Right lobe of liver (tissue), 6 donors: ENCODE measurements around the gene SUPT6H. TPM values are rescaled to one million over a fixed set of nuclear protein-coding genes. Genes with fewer than 3 reads are reported as not detected.

Source experiments
- ATAC-seq, 4 donors: fragments of 200-7000 bp; cut with Tn5 transposase; one replicate each; pipeline ENCODE4 v1.9.1; 2020; ENCODE audit warnings: mild to moderate bottlenecking in 4 of 4, moderate library complexity in 4 of 4
- DNase-seq, 3 donors: peaks; one replicate each; pipeline ENCODE4 v3.0.0-alpha.2; 2020
- H3K27ac ChIP-seq, 3 donors: fragments of 200-600 bp; one replicate each; pipeline ENCODE4 v1.8.0; 2022
- H3K27me3 ChIP-seq, 2 donors: fragments of 200-600 bp; one replicate each; pipeline ENCODE4 v1.8.0; 2022
- H3K36me3 ChIP-seq, 4 donors: fragments of 200-600 bp; sonication (generic) in 1 of 4; one replicate each; pipeline versions ENCODE4 v1.5.1 to v1.8.0; 2017 to 2022; ENCODE audit warnings: control low read depth in 1 of 4
- H3K4me1 ChIP-seq, 4 donors: fragments of 200-600 bp; sonication (generic) in 1 of 4; one replicate each; pipeline versions ENCODE4 v1.5.1 to v1.8.0; 2017 to 2022; ENCODE audit warnings: control low read depth in 1 of 4
- H3K4me3 ChIP-seq, 3 donors: fragments of 200-600 bp; one replicate each; pipeline ENCODE4 v1.8.0; 2022
- H3K9me3 ChIP-seq, 4 donors: fragments of 200-600 bp; sonication (generic) in 1 of 4; one replicate each; pipeline versions ENCODE4 v1.5.1 to v1.8.0; 2017 to 2022; ENCODE audit warnings: control low read depth in 1 of 4
- CTCF ChIP-seq, 4 donors: fragments of 200-600 bp in 3 of 4; fragments of 450-650 bp in 1 of 4; IDR thresholded peaks; one replicate each; pipeline versions ENCODE4 v1.5.1 to v1.8.0; 2016 to 2022; ENCODE audit warnings: antibody characterized with exemption in 4 of 4, mild to moderate bottlenecking in 2 of 4
- POLR2A ChIP-seq: fragments of 450-650 bp; IDR thresholded peaks from one replicate; pipeline ENCODE4 v1.6.1; 2017; ENCODE audit warnings: antibody characterized with exemption, mild to moderate bottlenecking
- WGBS: methylation state at CpG from one replicate; pipeline ENCODE4 v1.1.6; 2018; ENCODE audit warnings: low coverage, low lambda C conversion rate; ENCODE audit not compliant: insufficient coverage; ENCODE audit errors: missing lambda C conversion rate; 5-methylcytosine and 5-hydroxymethylcytosine counted together
- intact Hi-C, 2 donors: fragments of 100-400 bp; cut with DNase I; formaldehyde crosslinking; loops; one replicate each; pipeline versions ENCODE4 v1.11.2 to v1.14.1; 2022
- total RNA-seq, 6 experiments: library from RNA; depleted of rRNA in 2 of 6; stranded (reverse); fragments of >200 nt in 2 of 6; fragmentation: NEBNext Ultra II Directional in 3 of 6; extraction: Animal tissue kit (Norgen Biotek cat#: 25700) in 3 of 6; gene quantifications; one replicate each; pipeline versions ENCODE4 v1.1.0 to v1.2.4, GENCODE V29; 2016 to 2023
- donor health status: DM: no; HTN: yes; CAD: no.
- donor health status: DM: no; HTN: no; CAD: no.
- donor health status: DM: no; HTN: no; CAD: no.
- donor health status: DM: no; HTN: yes; CAD: no.
- donor health status: DM: no; HTN: yes; CAD: no.

Gene SUPT6H
- total RNA-seq, 6 experiments from 2014 or later: 28.8 to 38.0 (median 34.0) TPM

GRCh38 chr17:28622186-28622585 lies 39.8 kb upstream of the SUPT6H start:
- 96% methylated on average over 3 of the region's 3 CpGs for WGBS
- DNase-seq (no peak), ATAC-seq (no peak)
- TF ChIP-seq CTCF (IDR thresholded peaks at IDR 0.05) (no peak), POLR2A (no peak)
- H3K4me1 ChIP-seq: peaks cover 0 to 60% (median 24%) of the 10 kb centered on the region in 4 donors
- no peak overlapping the region for H3K4me3 ChIP-seq
- H3K9me3 ChIP-seq: no peaks in the 10 kb centered on the region
- intact Hi-C loops: no loop called here
- H3K27me3 ChIP-seq: no peaks in the 10 kb centered on the region
- peaks cover 21 to 53% (median 25%) of the 10 kb centered on the region in 4 donors for H3K36me3 ChIP-seq
- H3K27ac ChIP-seq: peak overlapping the region in 1 of 3 donors; percentile 54

- peak; percentile 20 to 47 (median 26) for ATAC-seq
- TF ChIP-seq CTCF (IDR thresholded peaks at IDR 0.05): no peak
- no peak for TF ChIP-seq POLR2A
- Histone ChIP-seq H3K4me1 (peaks cover 0 to 70% (median 28%) of the 10 kb centered on the region in 4 donors), H3K27me3 (no peaks in the 10 kb centered on the region), H3K4me3 (no peak overlapping the region), H3K27ac (peak overlapping the region; percentile 54 to 61 (median 60)), H3K9me3 (no peaks in the 10 kb centered on the region), H3K36me3 (peaks cover 14 to 40% (median 17%) of the 10 kb centered on the region in 4 donors)
- 67% methylated on average over 3 of the region's 4 CpGs for WGBS
- intact Hi-C loops: no loop called here
- DNase-seq: no peak
Observed at GRCh38 chr17:28623696-28624095, 38.3 kb upstream of the SUPT6H start.

GRCh38 chr17:28624148-28624547 lies 37.9 kb upstream of the SUPT6H start:
- 54% methylated on average over 2 of the region's 2 CpGs for WGBS
- intact Hi-C loops: no loop called here
- H3K4me1 ChIP-seq: peaks cover 0 to 70% (median 28%) of the 10 kb centered on the region in 4 donors
- ATAC-seq: peak; percentile 43 to 56 (median 48)
- H3K9me3 ChIP-seq: no peaks in the 10 kb centered on the region
- peaks cover 9 to 35% (median 13%) of the 10 kb centered on the region in 4 donors for H3K36me3 ChIP-seq
- peak overlapping the region; percentile 54 to 61 (median 60) for H3K27ac ChIP-seq
- no peak overlapping the region for H3K4me3 ChIP-seq
- no peaks in the 10 kb centered on the region for H3K27me3 ChIP-seq
- TF ChIP-seq POLR2A (no peak), CTCF (IDR thresholded peaks at IDR 0.05) (no peak)
- no peak for DNase-seq

- H3K4me1 ChIP-seq: peaks cover 0 to 55% (median 21%) of the 10 kb centered on the region in 4 donors
- WGBS: 32% methylated on average over 4 of the region's 4 CpGs
- no peaks in the 10 kb centered on the region for H3K9me3 ChIP-seq
- ATAC-seq (peak; percentile 38 to 67 (median 56)), DNase-seq (no peak)
- peaks cover 5 to 32% (median 16%) of the 10 kb centered on the region in 4 donors for H3K36me3 ChIP-seq
- intact Hi-C loops: no loop called here
- no peak overlapping the region for H3K4me3 ChIP-seq
- TF ChIP-seq POLR2A: no peak
- no peak for TF ChIP-seq CTCF (IDR thresholded peaks at IDR 0.05)
- no peaks in the 10 kb centered on the region for H3K27me3 ChIP-seq
- H3K27ac ChIP-seq: peak overlapping the region in 1 of 3 donors; percentile 54
Observed at GRCh38 chr17:28626818-28627217, 35.2 kb upstream of the SUPT6H start.
